Bronchial epithelial cell (primary cell): ENCODE measurements around the gene GRHL1. TPM values are rescaled to one million over a fixed set of nuclear protein-coding genes. Genes with fewer than 3 reads are reported as not detected.

Source experiments
- DNase-seq: peaks from one replicate; pipeline ENCODE4 v3.0.0-alpha.2; 2010; ENCODE audit warnings: low read depth
- FAIRE-seq: peaks from 2 replicates; lab custom pipeline; 2011; peaks lifted over from hg19 to GRCh38; lab: Jason Lieb, UNC
- H3K27me3 ChIP-seq: 2 replicates; pipeline ENCODE4 v1.5.1; 2011; ENCODE audit warnings: low read length; ENCODE audit not compliant: control insufficient read depth, insufficient read depth
- H3K36me3 ChIP-seq: 2 replicates; pipeline ENCODE4 v1.5.1; 2011; ENCODE audit warnings: low read length; ENCODE audit not compliant: control insufficient read depth, insufficient read depth
- H3K4me3 ChIP-seq: 2 replicates; pipeline ENCODE4 v1.5.1; 2011; ENCODE audit warnings: mild to moderate bottlenecking, low read depth, low read length, control low read depth
- CTCF ChIP-seq: IDR thresholded peaks from 2 replicates; pipeline ENCODE4 v1.5.1; 2011; ENCODE audit warnings: mild to moderate bottlenecking, moderate library complexity, low read length, control low read depth, inconsistent platforms; ENCODE audit not compliant: insufficient read depth, severe bottlenecking
- total RNA-seq: library from RNA; depleted of rRNA; stranded (reverse); fragments of >200 nt; gene quantifications from 2 replicates; pipeline ENCODE4 v1.2.1, GENCODE V29; 2014

The GRHL1 gene
- total RNA-seq, 1 donor from 2014 or later = 25.5 TPM

- H3K36me3 ChIP-seq = peaks cover 2% of the 10 kb centered on the region
- H3K4me3 ChIP-seq = no peak overlapping the region
- H3K27me3 ChIP-seq = no peaks in the 10 kb centered on the region
- FAIRE-seq (no peak), DNase-seq (no peak)
- TF ChIP-seq CTCF = no peak
These were observed 14.2 kb upstream of the GRHL1 start for GRCh38 chr2:9937258-9937657.

- FAIRE-seq (no peak), DNase-seq (no peak)
- Histone ChIP-seq H3K36me3 (peaks cover 2% of the 10 kb centered on the region), H3K4me3 (no peak overlapping the region), H3K27me3 (no peaks in the 10 kb centered on the region)
- no peak for TF ChIP-seq CTCF
These were observed 13.5 kb upstream of the GRHL1 start for GRCh38 chr2:9937968-9938367.

- no peak for TF ChIP-seq CTCF
- H3K36me3 ChIP-seq = peaks cover 2% of the 10 kb centered on the region
- H3K27me3 ChIP-seq = no peaks in the 10 kb centered on the region
- no peak for DNase-seq
- no peak overlapping the region for H3K4me3 ChIP-seq
- FAIRE-seq = no peak
These were observed 11.7 kb upstream of the GRHL1 start for GRCh38 chr2:9939587-9940485.

- no peaks in the 10 kb centered on the region for H3K36me3 ChIP-seq
- FAIRE-seq (no peak), DNase-seq (peak; percentile 79)
These were observed 10.1 kb upstream of the GRHL1 start for GRCh38 chr2:9941196-9941995.

GRCh38 chr2:9941996-9942390 is 9.5 kb upstream of the GRHL1 start:
- no peak overlapping the region for H3K4me3 ChIP-seq
- no peak for FAIRE-seq
- H3K27me3 ChIP-seq = no peaks in the 10 kb centered on the region
- H3K36me3 ChIP-seq = no peaks in the 10 kb centered on the region
- TF ChIP-seq CTCF = no peak
- no peak for DNase-seq

More at GRCh38 chr2:9941196-9941995, 10.1 kb upstream of the GRHL1 start:
- no peak for TF ChIP-seq CTCF
- Histone ChIP-seq H3K27me3 (no peaks in the 10 kb centered on the region), H3K4me3 (no peak overlapping the region)
